ENCODE measurements around the gene ACIN1.

DNA sequence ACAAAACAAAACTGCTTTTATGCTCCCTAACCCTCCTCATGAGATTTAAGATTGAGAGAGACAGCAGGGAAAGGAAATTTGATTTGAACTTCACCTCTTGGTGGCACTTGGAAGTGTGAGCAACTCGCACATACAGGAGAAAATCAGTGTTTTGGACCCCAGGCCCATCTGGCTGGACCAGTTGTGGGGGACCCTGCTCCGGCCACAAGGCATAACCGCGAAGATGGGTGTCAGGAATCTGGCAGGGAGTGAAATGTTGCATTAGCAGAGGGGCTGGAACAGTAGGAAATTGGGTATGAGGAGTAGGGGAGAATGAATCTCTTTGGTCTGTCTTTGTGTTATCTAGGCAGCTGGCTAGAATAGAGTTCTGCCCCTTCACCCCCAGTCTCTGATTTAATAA, 8.6 kb upstream of the ACIN1 start:
- TF ChIP-seq, protein P1, sequence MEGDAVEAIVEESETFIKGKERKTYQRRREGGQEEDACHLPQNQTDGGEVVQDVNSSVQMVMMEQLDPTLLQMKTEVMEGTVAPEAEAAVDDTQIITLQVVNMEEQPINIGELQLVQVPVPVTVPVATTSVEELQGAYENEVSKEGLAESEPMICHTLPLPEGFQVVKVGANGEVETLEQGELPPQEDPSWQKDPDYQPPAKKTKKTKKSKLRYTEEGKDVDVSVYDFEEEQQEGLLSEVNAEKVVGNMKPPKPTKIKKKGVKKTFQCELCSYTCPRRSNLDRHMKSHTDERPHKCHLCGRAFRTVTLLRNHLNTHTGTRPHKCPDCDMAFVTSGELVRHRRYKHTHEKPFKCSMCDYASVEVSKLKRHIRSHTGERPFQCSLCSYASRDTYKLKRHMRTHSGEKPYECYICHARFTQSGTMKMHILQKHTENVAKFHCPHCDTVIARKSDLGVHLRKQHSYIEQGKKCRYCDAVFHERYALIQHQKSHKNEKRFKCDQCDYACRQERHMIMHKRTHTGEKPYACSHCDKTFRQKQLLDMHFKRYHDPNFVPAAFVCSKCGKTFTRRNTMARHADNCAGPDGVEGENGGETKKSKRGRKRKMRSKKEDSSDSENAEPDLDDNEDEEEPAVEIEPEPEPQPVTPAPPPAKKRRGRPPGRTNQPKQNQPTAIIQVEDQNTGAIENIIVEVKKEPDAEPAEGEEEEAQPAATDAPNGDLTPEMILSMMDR (optimal IDR thresholded peaks at IDR 0.05 in 1 of 3, IDR thresholded peaks at IDR 0.05 in 1 of 3, conservative IDR thresholded peaks at IDR 0.05 in 1 of 3; ENCODE audit: extremely low read depth in 1 of 3, insufficient read depth in 2 of 3, low read length in 3 of 3): no peak
- no peak for TF ChIP-seq EZH2 (IDR thresholded peaks at IDR 0.05; ENCODE audit: low read length)

All from keratinocyte (primary cell).